Measurements from ENCODE around the gene HNF4A. TPM values are rescaled to one million over a fixed set of nuclear protein-coding genes. Genes with fewer than 3 reads are reported as not detected.

HNF4A gene
- total and polyA plus RNA-seq, 2 of the 4 experiments (the other 2 are of a cell fraction) = not detected

GRCh38 chr20:44457016-44457415 is 101.5 kb downstream of the HNF4A start:
- intact Hi-C loops (cut with micrococcal nuclease) (loop anchor here (10.0 kb wide), 1 partner anchor 142 kb away; the partner anchor contains the start of gene FITM2), in situ Hi-C loops (cut with MboI; ENCODE audit: low sequenced_read_pairs) (no loop called here), dilution Hi-C loops (cut with HindIII; ENCODE audit: low sequenced_read_pairs, unreplicated experiment) (no loop called here)
- 0% methylated on average over 2 of the region's 6 CpGs; no CpG with 5 or more reads in 1 of the 2 experiments for WGBS, 2 experiments (ENCODE audit: extremely low coverage in 2 of 2, insufficient read length in 1 of 2)
- Histone ChIP-seq H3K4me1 (ENCODE audit: control insufficient read depth, insufficient read depth, low read length) (no peaks in the 10 kb centered on the region), H2BK120ac (ENCODE audit: low read depth, low read length) (no peak overlapping the region), H3K79me1 (ENCODE audit: low read depth in 1 of 2, low read length in 2 of 2) (no peaks in the 10 kb centered on the region), H3K9me3 (ENCODE audit: control insufficient read depth, insufficient read depth, low read length) (no peaks in the 10 kb centered on the region), H2BK20ac (ENCODE audit: low read depth, low read length) (no peak overlapping the region), H3K9me1 (ENCODE audit: insufficient read depth, low read length) (no peaks in the 10 kb centered on the region), H3K27ac (ENCODE audit: insufficient read depth, low read length) (no peak overlapping the region), H2BK5ac (ENCODE audit: low read depth, low read length, poor library complexity, severe bottlenecking) (no peak overlapping the region), H3K9ac (ENCODE audit: low read depth, low read length) (no peak overlapping the region), H3K18ac (ENCODE audit: low read depth, low read length) (no peak overlapping the region), H4K91ac (ENCODE audit: insufficient read depth, low read depth, low read length) (no peak overlapping the region), H3K4me2 (ENCODE audit: low read depth, low read length) (no peak overlapping the region), H3K4ac (ENCODE audit: low read depth, low read length) (no peak overlapping the region), H3K14ac (replicated peaks; ENCODE audit: low read depth, low read length) (no peak overlapping the region), H3K56ac (ENCODE audit: extremely low read depth, insufficient read depth, low read length) (no peak overlapping the region), H3K27me3 (ENCODE audit: control insufficient read depth, insufficient read depth, low read length) (peaks cover 9% of the 10 kb centered on the region), H3K36me3 (ENCODE audit: control insufficient read depth, insufficient read depth, low read length) (no peaks in the 10 kb centered on the region), H4K20me1 (ENCODE audit: insufficient read depth, low read length) (no peaks in the 10 kb centered on the region), H3K23ac (ENCODE audit: low read depth, low read length) (no peak overlapping the region), H2AK5ac (ENCODE audit: low read depth, low read length) (no peak overlapping the region), H2AK9ac (replicated peaks; ENCODE audit: low read depth, low read length, poor library complexity) (no peak overlapping the region), H2BK15ac (ENCODE audit: low read depth, low read length) (no peak overlapping the region), H4K8ac (ENCODE audit: low read depth in 2 of 2, low read length in 2 of 2) (no peak overlapping the region), H3K4me3 (ENCODE audit: insufficient read depth, low read depth, low read length) (no peak overlapping the region), H2AFZ (replicated peaks; ENCODE audit: low read length, poor library complexity) (no peak overlapping the region), H4K5ac (ENCODE audit: low read depth, low read length) (no peak overlapping the region)
- BruUV-seq (replicated peaks) = no TSS peak
- TF ChIP-seq USF2 (IDR thresholded peaks at IDR 0.05; ENCODE audit: low read depth, low read length) (no peak), ELK1 (IDR thresholded peaks at IDR 0.05; ENCODE audit: borderline replicate concordance, low read depth, low read length) (no peak), RAD21 (IDR thresholded peaks at IDR 0.05; ENCODE audit: low read length) (no peak), POLR2A (IDR thresholded peaks at IDR 0.05; ENCODE audit: low read depth, low read length) (no peak), RFX5 (IDR thresholded peaks at IDR 0.05; ENCODE audit: low read depth, low read length) (no peak)
- no peak for ATAC-seq (ENCODE audit: low read depth)
- ChIA-PET POLR2A (ENCODE audit: unreplicated experiment) (no interaction called here), CTCF (interaction anchor here (0.7 kb wide), 1 partner anchor 116 kb away, joined by 3 read pairs; no protein-coding TSS in a partner anchor)
- DNase-seq = no peak
